Neural progenitor cell (in vitro differentiated cells): Measurements from ENCODE around the gene MZF1.

Experiments used
- CTCF ChIP-seq: fragments of 200-600 bp; sonication (generic); IDR thresholded peaks from 2 replicates; pipeline ENCODE4 v1.5.1; 2017; ENCODE audit warnings: antibody characterized with exemption, mild to moderate bottlenecking
- EZH2 ChIP-seq: fragments of 200-600 bp; sonication (generic); IDR thresholded peaks from 2 replicates; pipeline ENCODE4 v1.6.1; 2017; ENCODE audit warnings: antibody characterized with exemption, mild to moderate bottlenecking, moderate library complexity
- EZH2phosphoT487 ChIP-seq: fragments of 200-600 bp; sonication (generic); IDR thresholded peaks from 2 replicates; pipeline ENCODE4 v1.6.1; 2017; ENCODE audit warnings: antibody characterized with exemption

DNA sequence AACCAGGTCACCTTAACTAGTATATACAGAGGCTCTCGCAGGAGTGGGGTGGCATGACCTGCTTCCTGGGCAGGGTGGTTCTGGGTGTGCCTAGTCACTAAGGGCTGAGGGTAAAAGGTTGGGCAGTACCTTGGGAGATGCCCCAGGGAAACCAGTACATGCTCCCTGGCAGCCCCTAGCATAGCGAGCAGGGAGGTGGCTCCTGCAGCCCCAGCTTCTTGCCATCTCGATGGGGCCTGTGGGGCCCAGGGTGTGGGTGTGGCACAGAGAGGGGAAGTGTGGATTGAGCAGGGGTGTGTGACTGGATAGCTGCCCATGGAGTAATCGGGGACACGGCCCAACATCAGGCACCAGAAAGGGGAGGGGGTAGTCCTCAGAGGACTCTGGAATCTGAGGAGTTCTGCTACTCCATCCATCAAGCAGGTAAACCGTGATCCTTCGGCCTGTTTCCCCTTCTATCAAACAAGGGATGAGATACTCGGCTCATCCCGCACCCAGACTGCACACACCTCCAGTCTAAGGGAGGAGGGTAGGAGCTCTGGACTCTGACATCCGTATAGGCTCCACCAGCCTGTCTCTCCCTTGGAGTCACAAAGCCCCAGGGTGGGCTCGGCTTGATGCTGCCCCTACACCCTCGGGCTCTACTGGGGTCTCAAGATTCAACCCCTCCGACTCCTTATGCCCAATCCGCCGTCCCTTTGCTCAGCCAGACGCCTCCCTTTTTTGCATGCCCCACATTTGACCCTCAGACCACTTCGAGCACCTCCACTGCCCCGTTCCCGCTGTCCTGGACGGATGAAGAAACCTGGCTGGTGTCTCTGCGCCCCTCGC is 54.7 kb downstream of the MZF1 start:
- TF ChIP-seq CTCF (no peak), EZH2phosphoT487 (no peak), EZH2 (no peak)
